GM12878 (cell line): ENCODE results near the gene PDPK1. TPM values are rescaled to one million over a fixed set of nuclear protein-coding genes. Genes with fewer than 3 reads are reported as not detected.

Experiments
- CHD1 ChIP-seq: IDR thresholded peaks from 2 replicates; pipeline ENCODE4 v1.6.1; 2012; ENCODE audit warnings: low read depth, low read length, improper control_type of control experiment
- EP300 ChIP-seq, 2 experiments: fragments of 150-350 bp in 1 of 2; IDR thresholded peaks; 2 replicates each; pipeline ENCODE4 v1.6.1; 2011 to 2012; ENCODE audit warnings: low read depth in 2 of 2, low read length in 2 of 2, borderline replicate concordance in 1 of 2, improper control_type of control experiment in 1 of 2, inconsistent platforms in 1 of 2; ENCODE audit not compliant: control insufficient read depth in 1 of 2
- MEF2A ChIP-seq: IDR thresholded peaks from 2 replicates; pipeline ENCODE4 v1.6.1; 2011; ENCODE audit warnings: low read depth, mild to moderate bottlenecking, low read length, moderate library complexity; ENCODE audit not compliant: insufficient read depth
- PAX8 ChIP-seq: fragments of 450-650 bp; IDR thresholded peaks from 2 replicates; pipeline ENCODE4 v1.6.1; 2017; ENCODE audit warnings: mild to moderate bottlenecking, moderate library complexity
- POLR2A ChIP-seq: IDR thresholded peaks from 2 replicates; pipeline ENCODE4 v1.6.1; 2011; ENCODE audit warnings: low read depth, mild to moderate bottlenecking, low read length
- POLR2AphosphoS5 ChIP-seq: IDR thresholded peaks from 2 replicates; pipeline ENCODE4 v1.6.1; 2011; ENCODE audit warnings: mild to moderate bottlenecking, low read length, inconsistent platforms
- RBBP5 ChIP-seq: fragments of 200-600 bp; sonication (generic); conservative IDR thresholded peaks from 2 replicates; pipeline ENCODE4 v1.6.1; 2016
- TCF12 ChIP-seq: IDR thresholded peaks from 2 replicates; pipeline ENCODE4 v1.6.1; 2011; ENCODE audit warnings: low read depth, mild to moderate bottlenecking, low read length
- ZNF207 ChIP-seq: fragments of 450-650 bp; IDR thresholded peaks from 2 replicates; pipeline ENCODE4 v1.6.1; 2014; ENCODE audit warnings: antibody characterized with exemption, mild to moderate bottlenecking, borderline replicate concordance
- ZNF274 ChIP-seq: IDR thresholded peaks from one replicate; pipeline ENCODE4 v1.8.0; 2011; ENCODE audit not compliant: insufficient read length, insufficient read depth
- polyA plus RNA-seq, 11 experiments: library from polyadenylated mRNA; depleted of rRNA in 4 of 11; unstranded in 6 of 11; stranded (reverse) in 5 of 11; fragments of >200 nt; fragmentation: Nextera tagmentation in 4 of 11; fragmentation: Illumina TruSeq in 1 of 11; extraction: Ambion mirVana in 4 of 11; extraction: Trizol in 1 of 11; gene quantifications; 1 replicate in 1 of 11; 2 replicates in 10 of 11; pipeline versions ENCODE4 v1.2.1 to v1.2.3, GENCODE V29; 2011 to 2016; ENCODE audit warnings: inconsistent platforms in 2 of 11, missing spikeins in 2 of 11, low read depth in 1 of 11
- total RNA-seq, 4 experiments: library from RNA; depleted of rRNA in 3 of 4; stranded (reverse); fragments of >200 nt in 3 of 4; fragmentation: Illumina TruSeq in 1 of 4; extraction: Trizol in 1 of 4; gene quantifications; 2 replicates each; pipeline versions ENCODE4 v1.2.1 to v1.2.3, GENCODE V29; 2013 to 2021
- TF ChIP-seq, protein P1 (sequence below): fragments of 450-650 bp; IDR thresholded peaks from 2 replicates; pipeline ENCODE4 v1.6.1; 2017; ENCODE audit warnings: mild to moderate bottlenecking, moderate library complexity
- TF ChIP-seq, protein P2 (sequence below): fragments of 450-650 bp; IDR thresholded peaks from 2 replicates; pipeline ENCODE4 v1.6.1; 2016; ENCODE audit warnings: mild to moderate bottlenecking
- TF ChIP-seq, protein P3 (sequence below): fragments of 450-650 bp; IDR thresholded peaks from 2 replicates; pipeline ENCODE4 v1.6.1; 2018; ENCODE audit warnings: mild to moderate bottlenecking, low read depth, moderate library complexity; ENCODE audit not compliant: partially characterized antibody
- TF ChIP-seq, protein P4 (sequence below): fragments of 450-650 bp; conservative IDR thresholded peaks from 2 replicates; pipeline ENCODE4 v1.6.1; 2017; ENCODE audit warnings: mild to moderate bottlenecking, moderate library complexity
- TF ChIP-seq, protein P5 (sequence below): fragments of 450-650 bp; IDR thresholded peaks from 2 replicates; pipeline ENCODE4 v1.6.1; 2016; ENCODE audit warnings: mild to moderate bottlenecking, moderate library complexity, borderline replicate concordance

Gene PDPK1
- total and polyA plus RNA-seq, 10 of the 15 experiments (the other 5 are each of a cell fraction or from before 2014, with no cell fraction given), result 3.9 to 41.3 (median 25.5) TPM

DNA sequence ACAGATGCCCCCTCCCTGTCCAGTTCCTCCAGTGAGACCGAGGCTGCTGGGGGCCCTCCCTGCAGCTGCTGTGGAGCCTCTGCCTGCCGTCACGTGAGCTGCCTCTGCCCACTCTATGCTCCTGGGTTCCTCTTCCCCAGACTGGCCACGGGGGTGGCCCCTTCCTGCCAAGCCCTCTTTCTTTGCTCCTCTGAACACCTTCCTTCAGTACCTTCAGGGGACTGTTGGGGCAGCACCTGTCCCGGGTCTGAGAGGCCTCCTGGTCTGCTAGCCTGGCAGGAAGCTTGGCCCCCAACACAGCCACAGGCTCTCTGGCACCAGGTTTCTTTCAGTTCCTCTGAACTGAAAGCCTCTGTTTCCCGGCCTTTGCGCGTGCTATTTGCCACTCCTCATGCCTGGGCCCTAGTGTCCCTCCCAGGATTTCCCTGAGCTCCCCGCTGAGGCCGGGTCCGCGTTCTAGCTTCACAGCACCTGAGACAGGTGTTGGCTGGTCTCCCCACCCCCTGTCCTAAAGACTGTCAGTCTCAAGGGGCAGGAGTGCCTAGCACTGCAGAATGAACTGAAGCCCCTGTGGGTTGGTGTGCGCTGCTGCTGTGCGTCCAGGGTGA lies 30.7 kb upstream of the PDPK1 start (continued):
- TF ChIP-seq, protein P1, sequence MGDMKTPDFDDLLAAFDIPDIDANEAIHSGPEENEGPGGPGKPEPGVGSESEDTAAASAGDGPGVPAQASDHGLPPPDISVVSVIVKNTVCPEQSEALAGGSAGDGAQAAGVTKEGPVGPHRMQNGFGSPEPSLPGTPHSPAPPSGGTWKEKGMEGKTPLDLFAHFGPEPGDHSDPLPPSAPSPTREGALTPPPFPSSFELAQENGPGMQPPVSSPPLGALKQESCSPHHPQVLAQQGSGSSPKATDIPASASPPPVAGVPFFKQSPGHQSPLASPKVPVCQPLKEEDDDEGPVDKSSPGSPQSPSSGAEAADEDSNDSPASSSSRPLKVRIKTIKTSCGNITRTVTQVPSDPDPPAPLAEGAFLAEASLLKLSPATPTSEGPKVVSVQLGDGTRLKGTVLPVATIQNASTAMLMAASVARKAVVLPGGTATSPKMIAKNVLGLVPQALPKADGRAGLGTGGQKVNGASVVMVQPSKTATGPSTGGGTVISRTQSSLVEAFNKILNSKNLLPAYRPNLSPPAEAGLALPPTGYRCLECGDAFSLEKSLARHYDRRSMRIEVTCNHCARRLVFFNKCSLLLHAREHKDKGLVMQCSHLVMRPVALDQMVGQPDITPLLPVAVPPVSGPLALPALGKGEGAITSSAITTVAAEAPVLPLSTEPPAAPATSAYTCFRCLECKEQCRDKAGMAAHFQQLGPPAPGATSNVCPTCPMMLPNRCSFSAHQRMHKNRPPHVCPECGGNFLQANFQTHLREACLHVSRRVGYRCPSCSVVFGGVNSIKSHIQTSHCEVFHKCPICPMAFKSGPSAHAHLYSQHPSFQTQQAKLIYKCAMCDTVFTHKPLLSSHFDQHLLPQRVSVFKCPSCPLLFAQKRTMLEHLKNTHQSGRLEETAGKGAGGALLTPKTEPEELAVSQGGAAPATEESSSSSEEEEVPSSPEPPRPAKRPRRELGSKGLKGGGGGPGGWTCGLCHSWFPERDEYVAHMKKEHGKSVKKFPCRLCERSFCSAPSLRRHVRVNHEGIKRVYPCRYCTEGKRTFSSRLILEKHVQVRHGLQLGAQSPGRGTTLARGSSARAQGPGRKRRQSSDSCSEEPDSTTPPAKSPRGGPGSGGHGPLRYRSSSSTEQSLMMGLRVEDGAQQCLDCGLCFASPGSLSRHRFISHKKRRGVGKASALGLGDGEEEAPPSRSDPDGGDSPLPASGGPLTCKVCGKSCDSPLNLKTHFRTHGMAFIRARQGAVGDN, result peak; percentile 64
- no peak for TF ChIP-seq ZNF207
- TF ChIP-seq RBBP5, result no peak
- no peak; a peak in 1 of 4 replicates for TF ChIP-seq EP300 (IDR thresholded peaks at IDR 0.05; ENCODE audit: borderline replicate concordance in 1 of 2, control insufficient read depth in 1 of 2, low read depth in 2 of 2, low read length in 2 of 2)
- TF ChIP-seq CHD1, result no peak
- TF ChIP-seq POLR2AphosphoS5, result no peak
- peak; percentile 34; the same call in 1 of the 2 replicates for TF ChIP-seq POLR2A
- TF ChIP-seq, protein P2, sequence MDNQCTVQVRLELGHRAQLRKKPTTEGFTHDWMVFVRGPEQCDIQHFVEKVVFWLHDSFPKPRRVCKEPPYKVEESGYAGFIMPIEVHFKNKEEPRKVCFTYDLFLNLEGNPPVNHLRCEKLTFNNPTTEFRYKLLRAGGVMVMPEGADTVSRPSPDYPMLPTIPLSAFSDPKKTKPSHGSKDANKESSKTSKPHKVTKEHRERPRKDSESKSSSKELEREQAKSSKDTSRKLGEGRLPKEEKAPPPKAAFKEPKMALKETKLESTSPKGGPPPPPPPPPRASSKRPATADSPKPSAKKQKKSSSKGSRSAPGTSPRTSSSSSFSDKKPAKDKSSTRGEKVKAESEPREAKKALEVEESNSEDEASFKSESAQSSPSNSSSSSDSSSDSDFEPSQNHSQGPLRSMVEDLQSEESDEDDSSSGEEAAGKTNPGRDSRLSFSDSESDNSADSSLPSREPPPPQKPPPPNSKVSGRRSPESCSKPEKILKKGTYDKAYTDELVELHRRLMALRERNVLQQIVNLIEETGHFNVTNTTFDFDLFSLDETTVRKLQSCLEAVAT, result peak; percentile 47; the same call in 1 of the 2 replicates
- no peak for TF ChIP-seq PAX8
- TF ChIP-seq, protein P3, sequence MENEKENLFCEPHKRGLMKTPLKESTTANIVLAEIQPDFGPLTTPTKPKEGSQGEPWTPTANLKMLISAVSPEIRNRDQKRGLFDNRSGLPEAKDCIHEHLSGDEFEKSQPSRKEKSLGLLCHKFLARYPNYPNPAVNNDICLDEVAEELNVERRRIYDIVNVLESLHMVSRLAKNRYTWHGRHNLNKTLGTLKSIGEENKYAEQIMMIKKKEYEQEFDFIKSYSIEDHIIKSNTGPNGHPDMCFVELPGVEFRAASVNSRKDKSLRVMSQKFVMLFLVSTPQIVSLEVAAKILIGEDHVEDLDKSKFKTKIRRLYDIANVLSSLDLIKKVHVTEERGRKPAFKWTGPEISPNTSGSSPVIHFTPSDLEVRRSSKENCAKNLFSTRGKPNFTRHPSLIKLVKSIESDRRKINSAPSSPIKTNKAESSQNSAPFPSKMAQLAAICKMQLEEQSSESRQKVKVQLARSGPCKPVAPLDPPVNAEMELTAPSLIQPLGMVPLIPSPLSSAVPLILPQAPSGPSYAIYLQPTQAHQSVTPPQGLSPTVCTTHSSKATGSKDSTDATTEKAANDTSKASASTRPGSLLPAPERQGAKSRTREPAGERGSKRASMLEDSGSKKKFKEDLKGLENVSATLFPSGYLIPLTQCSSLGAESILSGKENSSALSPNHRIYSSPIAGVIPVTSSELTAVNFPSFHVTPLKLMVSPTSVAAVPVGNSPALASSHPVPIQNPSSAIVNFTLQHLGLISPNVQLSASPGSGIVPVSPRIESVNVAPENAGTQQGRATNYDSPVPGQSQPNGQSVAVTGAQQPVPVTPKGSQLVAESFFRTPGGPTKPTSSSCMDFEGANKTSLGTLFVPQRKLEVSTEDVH, result no peak
- TF ChIP-seq, protein P4, sequence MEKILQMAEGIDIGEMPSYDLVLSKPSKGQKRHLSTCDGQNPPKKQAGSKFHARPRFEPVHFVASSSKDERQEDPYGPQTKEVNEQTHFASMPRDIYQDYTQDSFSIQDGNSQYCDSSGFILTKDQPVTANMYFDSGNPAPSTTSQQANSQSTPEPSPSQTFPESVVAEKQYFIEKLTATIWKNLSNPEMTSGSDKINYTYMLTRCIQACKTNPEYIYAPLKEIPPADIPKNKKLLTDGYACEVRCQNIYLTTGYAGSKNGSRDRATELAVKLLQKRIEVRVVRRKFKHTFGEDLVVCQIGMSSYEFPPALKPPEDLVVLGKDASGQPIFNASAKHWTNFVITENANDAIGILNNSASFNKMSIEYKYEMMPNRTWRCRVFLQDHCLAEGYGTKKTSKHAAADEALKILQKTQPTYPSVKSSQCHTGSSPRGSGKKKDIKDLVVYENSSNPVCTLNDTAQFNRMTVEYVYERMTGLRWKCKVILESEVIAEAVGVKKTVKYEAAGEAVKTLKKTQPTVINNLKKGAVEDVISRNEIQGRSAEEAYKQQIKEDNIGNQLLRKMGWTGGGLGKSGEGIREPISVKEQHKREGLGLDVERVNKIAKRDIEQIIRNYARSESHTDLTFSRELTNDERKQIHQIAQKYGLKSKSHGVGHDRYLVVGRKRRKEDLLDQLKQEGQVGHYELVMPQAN, result no peak
- TF ChIP-seq, protein P5, sequence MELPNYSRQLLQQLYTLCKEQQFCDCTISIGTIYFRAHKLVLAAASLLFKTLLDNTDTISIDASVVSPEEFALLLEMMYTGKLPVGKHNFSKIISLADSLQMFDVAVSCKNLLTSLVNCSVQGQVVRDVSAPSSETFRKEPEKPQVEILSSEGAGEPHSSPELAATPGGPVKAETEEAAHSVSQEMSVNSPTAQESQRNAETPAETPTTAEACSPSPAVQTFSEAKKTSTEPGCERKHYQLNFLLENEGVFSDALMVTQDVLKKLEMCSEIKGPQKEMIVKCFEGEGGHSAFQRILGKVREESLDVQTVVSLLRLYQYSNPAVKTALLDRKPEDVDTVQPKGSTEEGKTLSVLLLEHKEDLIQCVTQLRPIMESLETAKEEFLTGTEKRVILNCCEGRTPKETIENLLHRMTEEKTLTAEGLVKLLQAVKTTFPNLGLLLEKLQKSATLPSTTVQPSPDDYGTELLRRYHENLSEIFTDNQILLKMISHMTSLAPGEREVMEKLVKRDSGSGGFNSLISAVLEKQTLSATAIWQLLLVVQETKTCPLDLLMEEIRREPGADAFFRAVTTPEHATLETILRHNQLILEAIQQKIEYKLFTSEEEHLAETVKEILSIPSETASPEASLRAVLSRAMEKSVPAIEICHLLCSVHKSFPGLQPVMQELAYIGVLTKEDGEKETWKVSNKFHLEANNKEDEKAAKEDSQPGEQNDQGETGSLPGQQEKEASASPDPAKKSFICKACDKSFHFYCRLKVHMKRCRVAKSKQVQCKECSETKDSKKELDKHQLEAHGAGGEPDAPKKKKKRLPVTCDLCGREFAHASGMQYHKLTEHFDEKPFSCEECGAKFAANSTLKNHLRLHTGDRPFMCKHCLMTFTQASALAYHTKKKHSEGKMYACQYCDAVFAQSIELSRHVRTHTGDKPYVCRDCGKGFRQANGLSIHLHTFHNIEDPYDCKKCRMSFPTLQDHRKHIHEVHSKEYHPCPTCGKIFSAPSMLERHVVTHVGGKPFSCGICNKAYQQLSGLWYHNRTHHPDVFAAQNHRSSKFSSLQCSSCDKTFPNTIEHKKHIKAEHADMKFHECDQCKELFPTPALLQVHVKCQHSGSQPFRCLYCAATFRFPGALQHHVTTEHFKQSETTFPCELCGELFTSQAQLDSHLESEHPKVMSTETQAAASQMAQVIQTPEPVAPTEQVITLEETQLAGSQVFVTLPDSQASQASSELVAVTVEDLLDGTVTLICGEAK, result 0 out of 2 replicates have a peak, but pooled peaks have one; percentile 2
- no peak for TF ChIP-seq MEF2A
- TF ChIP-seq ZNF274, result no peak
- TF ChIP-seq TCF12, result no peak
